KOPT-K1 (cell line): Measurements from ENCODE around the gene AGGF1.
"Not testable (repeated sequence)": the region's sequence is repeated elsewhere in the genome, so short reads cannot be mapped to it uniquely, and the experiment has no call there.

Experiments
- H3K27ac ChIP-seq: fragments of 200-600 bp; sonication (generic); 2 replicates; pipeline ENCODE4 v1.5.1; 2016; ENCODE audit warnings: antibody characterized with exemption, mild to moderate bottlenecking, low read depth, low read length; ENCODE audit not compliant: poor library complexity, severe bottlenecking
- H3K36me3 ChIP-seq: fragments of 200-600 bp; sonication (generic); 2 replicates; pipeline ENCODE4 v1.5.1; 2017; ENCODE audit warnings: antibody characterized with exemption, mild to moderate bottlenecking, low read length, moderate library complexity; ENCODE audit not compliant: insufficient read depth
- H3K9me3 ChIP-seq: fragments of 200-600 bp; sonication (generic); 2 replicates; pipeline ENCODE4 v1.5.1; 2017; ENCODE audit warnings: antibody characterized with exemption, low read length, mild to moderate bottlenecking; ENCODE audit not compliant: insufficient read depth, poor library complexity, severe bottlenecking

The AGGF1 gene

DNA sequence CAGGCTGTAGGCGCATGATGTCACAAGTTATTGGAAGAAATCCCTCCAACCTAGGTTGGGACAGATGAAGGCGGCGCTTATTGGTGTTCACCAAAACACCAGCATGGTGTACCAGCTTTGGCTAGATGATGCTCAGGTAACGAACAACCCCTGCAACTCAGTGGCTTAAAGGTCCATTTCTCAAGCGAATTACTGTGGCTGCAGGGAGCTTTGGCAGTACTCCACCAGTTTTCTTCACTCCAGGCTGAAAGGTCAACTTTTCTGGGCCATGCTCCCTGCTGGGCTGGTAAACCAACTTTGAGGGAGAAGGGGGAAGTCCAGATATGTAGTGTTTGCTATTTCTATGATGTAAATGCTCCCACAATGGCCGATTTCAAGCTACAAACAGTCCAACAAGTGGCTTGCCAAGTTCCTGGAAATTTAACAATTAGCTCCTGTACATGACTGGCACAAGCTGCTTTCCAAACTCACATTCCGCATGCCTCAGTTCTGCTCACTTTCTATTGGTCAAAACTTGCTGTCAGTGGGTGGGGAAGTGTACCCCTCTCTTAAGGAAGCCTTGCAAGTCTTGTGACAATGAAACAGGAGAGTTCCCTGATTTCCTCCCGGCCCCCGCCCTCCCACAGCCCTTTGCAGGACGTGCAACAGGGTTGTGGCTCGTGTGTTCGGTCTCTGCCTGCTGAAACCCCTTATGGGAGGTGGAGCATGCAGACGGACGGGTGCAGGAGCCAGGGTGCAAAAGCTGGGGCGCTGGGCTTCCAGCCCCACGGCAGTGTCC, 57.5 kb downstream of the AGGF1 start:
- Histone ChIP-seq H3K27ac (peak overlapping the region; percentile 63), H3K9me3 (no peaks in the 10 kb centered on the region), H3K36me3 (peaks cover 8% of the 10 kb centered on the region; the same call in 1 of the 2 replicates)

GRCh38 chr5:77095189-77095588, 65.0 kb downstream of the AGGF1 start:
- Histone ChIP-seq H3K36me3 (no peaks in the 10 kb centered on the region), H3K9me3 (no peaks in the 10 kb centered on the region), H3K27ac (no peak overlapping the region)

GRCh38 chr5:77101298-77101697, 71.1 kb downstream of the AGGF1 start:
- H3K9me3 ChIP-seq = no peaks in the 10 kb centered on the region
- H3K27ac ChIP-seq = no peak overlapping the region
- no peaks in the 10 kb centered on the region for H3K36me3 ChIP-seq

DNA sequence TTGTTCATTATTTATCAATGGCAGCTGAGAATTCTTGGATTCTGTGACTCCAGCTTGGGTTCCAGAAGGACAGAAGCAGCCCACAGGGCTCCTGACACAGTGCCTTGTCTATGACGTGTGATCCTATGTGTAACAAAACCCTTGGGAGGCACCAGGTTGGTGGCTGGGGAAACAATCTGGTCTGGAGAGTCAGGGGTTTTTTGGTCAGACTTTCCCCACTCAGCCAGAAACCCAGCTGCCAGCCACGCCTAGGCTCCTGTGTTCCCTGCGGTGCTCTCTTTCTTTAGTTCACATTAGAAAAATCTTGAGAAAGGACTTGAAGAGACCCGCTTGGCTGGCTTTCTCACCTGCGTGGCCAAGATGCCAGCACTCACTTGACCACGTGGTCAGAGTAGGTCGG, 72.3 kb downstream of the AGGF1 start:
- no peak overlapping the region for H3K27ac ChIP-seq
- H3K36me3 ChIP-seq = no peaks in the 10 kb centered on the region
- H3K9me3 ChIP-seq = no peaks in the 10 kb centered on the region

DNA sequence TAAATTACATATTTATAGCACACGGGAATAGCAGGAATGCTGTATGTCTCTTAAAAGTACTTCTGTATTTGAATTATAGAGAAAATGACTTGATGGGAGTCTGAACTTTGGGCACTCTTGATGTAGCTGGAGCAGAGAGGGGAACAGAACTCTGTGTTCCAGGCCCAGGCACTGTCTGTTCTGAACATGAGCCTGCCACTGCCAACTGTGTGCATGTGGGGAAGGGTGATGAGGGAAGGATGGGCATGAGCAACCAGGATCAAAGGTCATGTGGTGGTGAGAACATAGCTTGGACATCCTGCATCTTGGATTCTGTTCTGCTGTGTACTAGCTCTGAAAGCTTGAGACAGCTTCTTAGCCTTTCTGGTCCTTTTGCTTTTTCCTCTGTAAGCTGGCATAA, 73.3 kb downstream of the AGGF1 start:
- H3K9me3 ChIP-seq = no peaks in the 10 kb centered on the region
- no peaks in the 10 kb centered on the region for H3K36me3 ChIP-seq
- no peak overlapping the region for H3K27ac ChIP-seq

DNA sequence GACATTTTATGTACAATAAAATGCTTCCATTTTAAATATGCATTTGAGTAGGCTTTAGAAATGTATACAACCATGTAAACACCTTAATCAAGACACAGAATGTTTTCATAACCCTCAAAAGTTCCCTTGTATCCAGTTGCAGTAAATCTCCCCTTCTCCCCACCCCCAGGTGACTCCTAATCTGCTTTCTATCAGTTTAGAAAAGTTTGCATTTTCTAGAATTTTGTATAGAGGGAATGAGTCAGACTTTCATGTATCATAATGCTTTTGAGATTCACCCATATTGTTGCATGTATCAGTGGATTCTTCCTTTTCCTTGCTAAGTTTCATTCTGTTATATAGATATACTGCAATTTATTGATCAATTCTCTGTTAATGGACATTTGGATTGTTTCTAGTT, 74.6 kb downstream of the AGGF1 start:
- Histone ChIP-seq H3K27ac (no peak overlapping the region), H3K36me3 (no peaks in the 10 kb centered on the region), H3K9me3 (no peaks in the 10 kb centered on the region)

- not testable (repeated sequence) for H3K27ac ChIP-seq, H3K9me3 ChIP-seq, H3K36me3 ChIP-seq
Measured at GRCh38 chr5:77107035-77107434, 76.8 kb downstream of the AGGF1 start.
